ENCODE data around the gene CASQ2.

Gene CASQ2

DNA sequence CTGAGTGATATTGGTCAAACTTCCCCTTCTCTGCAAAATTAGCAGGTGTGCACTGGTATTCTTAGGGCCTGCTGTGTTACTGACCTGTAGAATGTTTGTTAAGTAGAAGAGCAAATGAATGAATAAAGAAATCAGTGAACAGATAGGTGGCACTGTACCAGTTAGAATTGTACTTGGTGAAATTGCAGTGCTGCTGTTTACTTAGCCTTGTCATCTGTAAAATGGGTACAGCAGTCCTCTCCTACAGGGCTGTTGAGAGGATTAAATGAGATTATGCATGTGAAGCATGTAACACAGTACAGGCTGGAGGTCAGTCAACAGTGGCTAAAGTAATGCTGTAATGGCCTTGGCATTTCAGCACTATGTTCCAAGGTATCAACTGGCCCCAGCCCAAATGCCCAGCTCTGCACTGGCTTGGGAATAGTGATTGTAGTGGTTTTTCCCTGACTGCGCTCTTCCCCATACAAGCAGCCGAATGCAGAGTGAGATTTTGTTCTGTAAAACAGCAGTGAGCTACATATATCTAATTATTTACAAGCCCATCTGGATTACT is 116.2 kb downstream of the CASQ2 start:
- DNase-seq (ENCODE audit: low read depth, low spot score) = no peak
- H3K4me3 ChIP-seq (ENCODE audit: low read length) = no peak overlapping the region

DNA sequence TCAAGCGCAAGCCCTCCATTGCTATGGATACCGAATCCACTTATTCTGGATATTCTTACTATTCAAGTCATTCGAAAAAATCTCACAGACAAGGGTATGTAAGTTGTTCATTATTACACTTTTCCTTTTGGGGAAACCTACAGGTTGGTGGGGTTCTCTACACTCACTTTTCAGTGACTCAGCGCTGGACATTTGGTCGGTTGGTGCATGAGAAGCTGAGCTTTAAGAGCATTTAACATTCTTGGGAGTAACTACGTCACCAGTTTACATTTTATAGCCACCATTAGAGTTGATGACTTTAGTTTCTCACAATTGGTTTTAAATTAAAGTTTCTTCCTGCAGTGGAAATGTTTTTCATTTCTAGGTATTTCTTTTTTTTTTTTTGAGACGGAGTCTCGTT is 117.1 kb downstream of the CASQ2 start:
- DNase-seq (ENCODE audit: low read depth, low spot score) = no peak
- H3K4me3 ChIP-seq (ENCODE audit: low read length) = no peak overlapping the region

DNA sequence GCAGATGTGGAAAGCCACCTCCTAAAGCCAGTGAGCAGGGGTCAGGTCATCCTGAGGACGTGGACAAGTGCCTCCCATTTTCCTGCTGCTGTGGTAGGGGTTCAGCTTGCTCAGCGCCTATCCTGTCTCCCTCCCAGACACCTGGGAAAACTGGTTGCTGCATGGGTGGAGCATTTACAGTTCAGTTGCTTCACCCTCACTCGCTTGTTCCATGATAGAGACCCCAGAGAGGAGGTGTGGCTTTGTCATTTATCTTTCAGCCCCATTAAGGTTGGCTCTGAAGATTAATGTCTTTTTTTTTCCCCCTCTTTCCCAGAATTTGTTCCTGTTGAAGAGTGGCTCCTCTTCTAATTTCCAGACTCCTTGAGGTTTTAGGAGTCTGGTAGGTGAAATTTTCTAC is 117.6 kb downstream of the CASQ2 start:
- DNase-seq (ENCODE audit: low read depth, low spot score) = no peak
- no peak overlapping the region for H3K4me3 ChIP-seq (ENCODE audit: low read length)

All from Jurkat, Clone E6-1 (cell line).